HG03060 (cell line): ENCODE data around the gene C1orf198.

Experiments used
- ATAC-seq: cut with Tn5 transposase; IDR thresholded peaks from one replicate; pipeline ENCODE4 v1.9.1; 2021; ENCODE audit warnings: low read depth, moderate number of reproducible peaks; ENCODE audit not compliant: unreplicated experiment

The C1orf198 gene

GRCh38 chr1:230894032-230894431, 25.7 kb upstream of the C1orf198 start:
- no peak for ATAC-seq

- ATAC-seq, result no peak
These were observed 23.7 kb upstream of the C1orf198 start for GRCh38 chr1:230892018-230892491.

- no peak for ATAC-seq
These were observed 23.1 kb upstream of the C1orf198 start for GRCh38 chr1:230891413-230891812.

GRCh38 chr1:230884646-230885045, 16.3 kb upstream of the C1orf198 start:
- no peak for ATAC-seq

- no peak for ATAC-seq
These were observed 15.6 kb upstream of the C1orf198 start for GRCh38 chr1:230883967-230884366.

GRCh38 chr1:230879778-230880177, 11.5 kb upstream of the C1orf198 start:
- ATAC-seq, result no peak

- ATAC-seq, result no peak
These were observed 10.3 kb upstream of the C1orf198 start for GRCh38 chr1:230878591-230878990.

- ATAC-seq, result no peak
These were observed 9.7 kb upstream of the C1orf198 start for GRCh38 chr1:230877924-230878590.

GRCh38 chr1:230877146-230877923, 9.0 kb upstream of the C1orf198 start:
- no peak for ATAC-seq

- ATAC-seq, result no peak
These were observed 8.3 kb upstream of the C1orf198 start for GRCh38 chr1:230876660-230877059.

- no peak for ATAC-seq
These were observed 7.0 kb upstream of the C1orf198 start for GRCh38 chr1:230875370-230875769.

GRCh38 chr1:230870916-230871315, 2.6 kb upstream of the C1orf198 start:
- no peak for ATAC-seq

- ATAC-seq, result no peak
These were observed 1.2 kb upstream of the C1orf198 start for GRCh38 chr1:230869500-230869899.

GRCh38 chr1:230868736-230869385, 540 bp upstream of the C1orf198 start:
- ATAC-seq, result no peak

- no peak for ATAC-seq
These were observed 1.0 kb downstream of the C1orf198 start for GRCh38 chr1:230867101-230867902.

- ATAC-seq, result no peak
These were observed 1.9 kb downstream of the C1orf198 start for GRCh38 chr1:230866171-230867070.

GRCh38 chr1:230865062-230865817, 3.1 kb downstream of the C1orf198 start:
- ATAC-seq, result no peak

- ATAC-seq, result no peak
These were observed 3.9 kb downstream of the C1orf198 start for GRCh38 chr1:230864441-230864840.

GRCh38 chr1:230863449-230863848, 4.9 kb downstream of the C1orf198 start:
- no peak for ATAC-seq
